ENCODE results near the gene IFI27L2. TPM values are rescaled to one million over a fixed set of nuclear protein-coding genes. Genes with fewer than 3 reads are reported as not detected.

IFI27L2 gene
- polyA plus RNA-seq, 1 of the 3 experiments (the other 2 are of a cell fraction): 200 TPM

GRCh38 chr14:94139421-94139820 lies 10.0 kb upstream of the IFI27L2 start:
- H3F3A ChIP-seq (replicated peaks; ENCODE audit: insufficient read depth): no peaks in the 10 kb centered on the region
- no peaks in the 10 kb centered on the region for H3K36me3 ChIP-seq (replicated peaks in 1 of 2; ENCODE audit: control insufficient read depth in 1 of 2, insufficient read depth in 2 of 2, low read length in 1 of 2)
- H4K20me1 ChIP-seq (ENCODE audit: insufficient read depth): no peaks in the 10 kb centered on the region
- no peak overlapping the region for H3K4me3 ChIP-seq (ENCODE audit: low read depth in 2 of 2, low read length in 1 of 2)
- no peak for DNase-seq
- 80% methylated on average over 3 of the region's 5 CpGs for WGBS (ENCODE audit: low lambda C conversion rate)
- POLR2A ChIA-PET: no interaction called here
- H2AFZ ChIP-seq (ENCODE audit: low read depth): no peak overlapping the region
- CTCF ChIA-PET: interaction anchor here (0.9 to 5.2 kb wide), 5 partner anchors 13 to 200 kb away, joined by 3 to 132 read pairs (median 25); no protein-coding TSS in a partner anchor
- peaks cover 0 to 3% of the 10 kb centered on the region in 2 experiments; a peak in 2 of 4 replicates for H3K4me1 ChIP-seq (ENCODE audit: control insufficient read depth in 1 of 2, insufficient read depth in 2 of 2, low read depth in 1 of 2, low read length in 1 of 2)
- H3K9me3 ChIP-seq: no peaks in the 10 kb centered on the region
- no peak for TF ChIP-seq FOXJ3 (CRISPR knock-in tag; IDR thresholded peaks at IDR 0.05)
- no peak for TF ChIP-seq RFX5 (IDR thresholded peaks at IDR 0.05; ENCODE audit: low read length)
- no peak for TF ChIP-seq POLR2AphosphoS5 (IDR thresholded peaks at IDR 0.05; ENCODE audit: low read depth, low read length)
- TF ChIP-seq RXRA (IDR thresholded peaks at IDR 0.05; ENCODE audit: borderline replicate concordance, low read depth): no peak
- no peak for TF ChIP-seq MAX (IDR thresholded peaks at IDR 0.05; ENCODE audit: low read depth)
- TF ChIP-seq JUND (IDR thresholded peaks at IDR 0.05): no peak
- TF ChIP-seq MEF2A (IDR thresholded peaks at IDR 0.05; ENCODE audit: borderline replicate concordance, low read depth): no peak
- no peak for TF ChIP-seq EP300 (IDR thresholded peaks at IDR 0.05; ENCODE audit: borderline replicate concordance in 1 of 2, low read depth in 1 of 2, low read length in 1 of 2)
- no peak for TF ChIP-seq RCOR1 (IDR thresholded peaks at IDR 0.05; ENCODE audit: low read length)
- TF ChIP-seq EZH2phosphoT487 (IDR thresholded peaks at IDR 0.05; ENCODE audit: borderline replicate concordance, low read depth): no peak
- TF ChIP-seq IRF3 (IDR thresholded peaks at IDR 0.05; ENCODE audit: low read depth, low read length): no peak
- no peak for TF ChIP-seq GABPA (IDR thresholded peaks at IDR 0.05; ENCODE audit: low read depth)
- no peak for TF ChIP-seq CHD2 (IDR thresholded peaks at IDR 0.05; ENCODE audit: low read length, partially characterized antibody)
- no peak for TF ChIP-seq CTCF (IDR thresholded peaks at IDR 0.05)
- no peak for TF ChIP-seq USF1 (IDR thresholded peaks at IDR 0.05; ENCODE audit: borderline replicate concordance, low read depth)
- no peak for TF ChIP-seq ELF1 (IDR thresholded peaks at IDR 0.05)
- H3K79me2 ChIP-seq (ENCODE audit: insufficient read depth): no peaks in the 10 kb centered on the region
- H3K4me2 ChIP-seq: no peak overlapping the region
- no peak overlapping the region for H3K9ac ChIP-seq
- H3K27ac ChIP-seq (ENCODE audit: low read depth in 2 of 2, low read length in 1 of 2): no peak overlapping the region
- no peaks in the 10 kb centered on the region for H3K9me2 ChIP-seq
- no peaks in the 10 kb centered on the region for H3K27me3 ChIP-seq (ENCODE audit: insufficient read depth)
